ENCODE results near the gene PRPF6. TPM values are rescaled to one million over a fixed set of nuclear protein-coding genes. Genes with fewer than 3 reads are reported as not detected.

PRPF6 gene
- total RNA-seq, 2 donors from 2014 or later: 42.3 to 52.1 TPM

DNA sequence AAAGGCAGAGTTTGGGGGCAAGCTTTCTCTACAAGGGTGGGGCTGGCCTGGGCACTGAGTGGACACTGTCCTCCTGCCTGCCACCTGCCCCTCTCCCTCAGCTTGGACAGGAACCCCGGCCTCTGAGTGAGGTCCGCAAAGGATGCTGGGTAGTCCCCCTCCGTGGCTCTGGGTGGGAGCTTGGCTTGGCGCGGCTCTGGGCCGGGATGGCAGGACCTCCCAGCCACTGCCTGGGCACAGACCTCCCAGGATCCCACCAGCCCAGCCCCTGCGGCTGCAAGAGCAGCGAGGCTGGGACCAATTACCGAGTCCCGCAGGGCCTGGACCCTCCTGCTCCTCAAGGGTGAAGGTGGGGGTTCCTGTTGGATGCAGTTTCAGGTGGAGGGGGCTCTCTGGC is 71.4 kb downstream of the PRPF6 start:
- peak overlapping the region in 2 of 4 donors; percentile 36 to 44 for H3K27ac ChIP-seq
- no peaks in the 10 kb centered on the region for H3K9me3 ChIP-seq
- H3K4me3 ChIP-seq: no peak overlapping the region
- DNase-seq: no peak
- 78% methylated on average over 10 of the region's 10 CpGs; no CpG with 5 or more reads in 1 of the 2 donors for WGBS, 2 donors
- TF ChIP-seq CTCF (IDR thresholded peaks at IDR 0.05) (no peak), POLR2A (IDR thresholded peaks at IDR 0.05) (no peak)
- no peak for ATAC-seq
- peaks cover 0 to 12% of the 10 kb centered on the region in 2 donors for H3K27me3 ChIP-seq
- no peaks in the 10 kb centered on the region for H3K36me3 ChIP-seq (replicated peaks in 1 of 2; ENCODE audit: insufficient read depth in 1 of 2, low read depth in 2 of 2)
- peaks cover 15% of the 10 kb centered on the region for H3K4me1 ChIP-seq
- intact Hi-C loops (cut with DNase I): no loop called here

DNA sequence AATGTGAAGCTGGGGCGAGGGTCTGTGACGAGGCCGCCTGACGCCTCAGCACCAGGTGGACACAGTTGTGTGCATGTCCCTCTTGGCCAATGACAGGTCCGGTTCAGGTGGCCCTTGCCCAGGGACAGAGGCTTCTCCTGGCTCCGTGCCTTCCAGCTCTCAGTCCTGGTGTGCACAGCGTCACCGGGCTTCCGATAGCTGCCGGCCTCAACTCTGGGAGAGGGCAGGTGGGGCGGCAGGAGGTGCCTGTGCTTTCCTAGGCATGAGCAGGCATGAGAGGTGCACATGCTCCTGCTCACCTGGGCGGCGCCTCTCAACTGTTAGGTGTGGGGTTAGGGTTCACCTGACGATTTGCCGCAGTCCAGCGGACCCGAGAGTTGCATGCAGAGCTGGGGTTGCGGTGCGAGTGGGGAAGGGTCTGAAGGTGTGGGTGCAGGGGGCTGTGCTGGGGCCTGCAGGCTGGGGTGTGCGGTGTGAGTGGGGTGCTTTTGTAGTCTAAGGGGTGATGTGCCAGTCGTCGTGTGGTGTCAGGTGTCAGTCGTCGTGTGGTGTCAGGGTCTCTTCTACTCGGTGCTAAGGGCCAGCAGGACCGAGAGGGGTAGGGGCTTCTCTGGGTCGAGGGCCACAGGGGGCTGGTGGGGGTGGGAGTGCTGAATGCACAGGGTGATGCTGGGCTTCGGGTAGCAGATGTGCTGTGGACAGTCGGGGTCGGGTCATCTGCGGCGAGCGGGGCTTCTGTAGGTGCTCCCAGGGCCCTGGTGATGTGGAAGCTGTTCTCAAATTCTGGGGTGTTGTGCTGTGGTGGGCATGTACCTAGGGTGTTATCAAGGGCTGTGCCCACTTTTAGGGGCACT is 72.3 kb downstream of the PRPF6 start:
- H3K4me3 ChIP-seq: no peak overlapping the region
- H3K4me1 ChIP-seq: peaks cover 20% of the 10 kb centered on the region
- no peak for TF ChIP-seq POLR2A (IDR thresholded peaks at IDR 0.05)
- TF ChIP-seq CTCF (IDR thresholded peaks at IDR 0.05): no peak
- no peaks in the 10 kb centered on the region for H3K9me3 ChIP-seq
- peak overlapping the region in 2 of 4 donors; percentile 36 to 44 for H3K27ac ChIP-seq
- H3K36me3 ChIP-seq (replicated peaks in 1 of 2; ENCODE audit: insufficient read depth in 1 of 2, low read depth in 2 of 2): no peaks in the 10 kb centered on the region
- ATAC-seq (no peak), DNase-seq (no peak)
- intact Hi-C loops (cut with DNase I): no loop called here
- WGBS, 2 donors: 64 to 65% methylated on average over 18 to 33 of the region's 33 CpGs
- H3K27me3 ChIP-seq: peaks cover 0 to 7% of the 10 kb centered on the region in 2 donors

DNA sequence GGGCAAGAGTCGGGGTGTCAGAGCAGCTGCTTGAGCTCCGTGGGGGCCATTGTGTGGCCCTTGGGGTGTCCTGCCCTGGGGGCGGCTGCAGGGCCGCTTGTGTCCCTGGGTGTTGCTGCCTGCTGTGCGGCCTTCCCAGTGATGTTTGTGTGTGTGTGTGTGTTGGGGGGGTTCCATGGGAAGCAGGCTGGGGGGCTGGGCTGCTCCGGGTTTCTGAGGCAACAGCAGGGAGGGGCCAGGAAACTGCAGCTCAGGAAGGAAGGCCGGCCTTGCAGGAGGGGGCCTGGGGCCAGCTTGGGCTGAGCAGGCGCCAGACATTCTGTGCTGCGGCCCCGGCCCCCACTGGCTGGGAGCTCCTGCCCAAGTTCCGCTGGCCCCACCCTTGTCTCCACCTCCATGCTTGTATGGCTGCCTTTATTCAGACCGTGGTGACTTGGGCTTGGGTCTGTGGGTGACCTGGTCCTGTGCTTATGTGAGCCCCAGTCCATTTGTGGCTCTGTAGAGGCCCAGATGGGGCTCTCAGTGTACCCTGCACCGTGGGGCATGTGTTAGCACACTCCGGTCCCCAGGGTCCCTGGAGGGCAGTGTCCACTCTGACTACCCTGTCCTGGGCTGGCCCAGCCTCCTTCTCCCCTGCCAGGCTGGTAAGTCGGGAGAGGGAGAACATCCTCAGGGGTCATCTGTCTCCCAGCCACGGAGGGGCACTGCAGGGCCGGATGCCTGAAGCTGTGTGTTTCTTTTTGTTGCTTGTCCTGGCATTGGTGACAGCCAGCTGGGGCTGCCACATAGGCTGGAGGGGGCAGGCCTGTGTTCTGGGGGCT is 73.1 kb downstream of the PRPF6 start:
- ATAC-seq: peak; percentile 15

GRCh38 chr20:64055396-64055892 is 74.5 kb downstream of the PRPF6 start:
- H3K27ac ChIP-seq: peak overlapping the region in 2 of 4 donors; percentile 43 to 44
- peaks cover 12% of the 10 kb centered on the region for H3K4me1 ChIP-seq
- no peak for DNase-seq
- 63 to 75% methylated on average over 5 to 9 of the region's 9 CpGs for WGBS, 2 donors
- intact Hi-C loops (cut with DNase I): no loop called here
- no peaks in the 10 kb centered on the region for H3K36me3 ChIP-seq (replicated peaks in 1 of 2; ENCODE audit: insufficient read depth in 1 of 2, low read depth in 2 of 2)
- H3K27me3 ChIP-seq: peaks cover 0 to 4% of the 10 kb centered on the region in 2 donors
- no peak for TF ChIP-seq POLR2A (IDR thresholded peaks at IDR 0.05)
- TF ChIP-seq CTCF (IDR thresholded peaks at IDR 0.05): no peak
- ATAC-seq: no peak
- no peaks in the 10 kb centered on the region for H3K9me3 ChIP-seq
- H3K4me3 ChIP-seq: no peak overlapping the region

More for the DNA sequence above, 73.1 kb downstream of the PRPF6 start:
- WGBS, 2 donors: 13 to 36% methylated on average over 3 to 11 of the region's 17 CpGs
- H3K4me3 ChIP-seq: no peak overlapping the region
- intact Hi-C loops (cut with DNase I): no loop called here
- no peaks in the 10 kb centered on the region for H3K36me3 ChIP-seq (replicated peaks in 1 of 2; ENCODE audit: insufficient read depth in 1 of 2, low read depth in 2 of 2)
- H3K27ac ChIP-seq: peak overlapping the region in 2 of 4 donors; percentile 36 to 43
- peaks cover 16% of the 10 kb centered on the region for H3K4me1 ChIP-seq
- H3K9me3 ChIP-seq: no peaks in the 10 kb centered on the region
- DNase-seq: peak in 1 of 4 donors; percentile 25
- H3K27me3 ChIP-seq: peaks cover 0 to 7% of the 10 kb centered on the region in 2 donors
- TF ChIP-seq CTCF (IDR thresholded peaks at IDR 0.05): no peak
- peak in 2 of 3 donors; percentile 6 to 28 for TF ChIP-seq POLR2A (IDR thresholded peaks at IDR 0.05)

Data from body of pancreas (tissue), 4 donors.